ENCODE results near the gene ZC3H4.
A peak's percentile ranks its signal among the peaks of the same experiment; 100 is the strongest.
"Not testable (repeated sequence)": the region's sequence is repeated elsewhere in the genome, so short reads cannot be mapped to it uniquely, and the experiment has no call there.

Gene ZC3H4

GRCh38 chr19:47078351-47078750, 35.2 kb downstream of the ZC3H4 start:
- DNase-seq = not testable (repeated sequence)

DNA sequence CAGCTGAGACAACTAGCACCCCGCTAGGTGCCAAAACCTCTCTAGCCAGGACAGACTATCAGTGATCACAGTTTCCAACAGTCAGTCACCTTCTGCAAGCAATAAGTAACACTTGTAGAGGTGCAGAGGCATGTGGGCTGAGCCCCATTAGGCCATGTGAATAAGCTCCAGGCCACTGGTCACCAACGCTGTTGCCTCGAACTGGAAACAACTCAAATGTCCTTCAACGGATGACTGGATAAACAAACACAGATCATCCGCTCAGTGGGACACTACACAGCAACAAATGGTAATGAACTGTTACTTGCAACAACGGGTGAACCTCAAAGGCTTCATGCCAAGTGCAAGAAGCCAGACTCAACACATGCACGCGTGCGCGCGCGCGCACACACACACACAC, 37.6 kb downstream of the ZC3H4 start:
- no peak for DNase-seq

GRCh38 chr19:47075179-47075810, 38.3 kb downstream of the ZC3H4 start:
- DNase-seq = no peak

DNA sequence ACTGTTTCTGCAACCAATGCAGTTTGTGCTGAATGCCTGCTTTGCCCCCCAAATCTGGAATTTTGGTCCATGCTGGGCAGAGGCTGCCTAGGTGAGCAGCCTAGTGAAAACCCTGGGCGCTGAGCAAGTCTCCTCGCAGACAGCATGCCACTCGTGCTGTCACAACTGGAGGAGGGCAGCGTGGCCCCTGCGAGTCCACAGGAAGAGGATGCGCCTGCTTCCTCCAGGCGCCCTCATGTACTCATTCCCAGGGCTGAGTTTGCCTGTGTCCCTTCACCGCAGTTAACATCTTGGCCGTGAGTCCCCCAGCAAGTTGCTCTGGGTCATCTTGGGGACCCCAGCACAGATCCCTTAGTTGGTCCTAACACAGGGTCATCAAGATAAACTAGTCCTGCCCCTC, 39.0 kb downstream of the ZC3H4 start:
- DNase-seq = no peak

DNA sequence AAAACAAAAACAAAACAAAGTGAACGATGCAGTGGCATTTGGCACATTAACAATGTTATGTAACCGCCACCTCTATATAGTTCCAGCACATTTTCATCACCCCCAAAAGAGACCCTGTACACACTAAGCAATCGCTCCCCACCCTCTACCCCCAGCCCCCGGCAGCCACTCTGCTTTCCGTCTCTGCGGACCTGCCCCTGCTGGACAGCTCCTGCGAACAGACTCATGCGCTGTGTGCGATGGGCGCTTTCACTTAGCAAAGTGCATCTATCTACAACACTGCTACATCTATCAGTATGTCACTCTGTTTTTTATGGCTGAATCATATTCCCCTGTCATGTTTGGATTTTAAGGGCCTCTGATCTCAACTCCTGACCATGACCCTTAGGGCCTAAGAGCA, 40.0 kb downstream of the ZC3H4 start:
- DNase-seq = no peak

- DNase-seq = no peak
Measured at GRCh38 chr19:47072323-47072722, 41.3 kb downstream of the ZC3H4 start.

GRCh38 chr19:47071731-47072130, 41.8 kb downstream of the ZC3H4 start:
- no peak for DNase-seq

DNA sequence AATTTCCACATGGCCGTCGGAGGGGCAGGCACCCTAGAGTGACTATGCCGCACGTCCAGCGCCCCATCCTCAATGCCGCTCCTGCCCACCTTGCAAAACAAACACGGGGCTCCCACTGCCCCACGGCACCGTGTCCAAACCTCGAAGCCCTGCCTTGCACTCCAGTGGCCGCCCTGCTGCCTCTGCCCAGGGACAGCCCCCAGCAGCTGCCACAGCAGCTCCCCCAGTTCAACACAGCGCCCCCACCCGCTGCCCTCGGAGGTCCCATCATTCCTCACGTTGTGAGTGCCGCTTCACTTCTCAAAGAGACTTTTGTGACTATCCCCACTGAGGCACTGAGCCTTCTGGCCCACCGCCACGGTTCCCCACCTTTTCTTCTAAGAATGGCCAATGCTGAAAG, 42.8 kb downstream of the ZC3H4 start:
- no peak for DNase-seq

DNA sequence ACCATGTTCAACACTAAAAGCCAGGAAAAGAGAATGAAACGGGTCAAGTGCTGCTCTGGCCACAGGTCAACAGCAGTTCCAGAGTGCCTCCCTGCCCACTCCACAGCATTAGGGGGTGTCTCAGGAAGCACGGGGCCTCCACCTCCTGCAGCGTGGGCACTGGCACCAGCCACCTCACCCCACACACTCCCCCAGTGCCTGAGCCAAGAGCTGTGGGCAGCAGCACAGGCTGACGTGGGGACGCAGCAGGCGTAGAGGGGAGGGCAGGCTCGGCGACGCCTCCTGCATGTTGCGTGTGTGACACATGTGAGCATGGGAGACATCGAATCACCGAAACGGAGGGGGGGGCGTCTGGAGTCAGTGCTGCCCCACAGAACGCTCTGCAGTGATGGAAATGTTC, 43.8 kb downstream of the ZC3H4 start:
- DNase-seq = no peak

- DNase-seq = no peak
Measured at GRCh38 chr19:47068876-47069406, 44.6 kb downstream of the ZC3H4 start.

DNA sequence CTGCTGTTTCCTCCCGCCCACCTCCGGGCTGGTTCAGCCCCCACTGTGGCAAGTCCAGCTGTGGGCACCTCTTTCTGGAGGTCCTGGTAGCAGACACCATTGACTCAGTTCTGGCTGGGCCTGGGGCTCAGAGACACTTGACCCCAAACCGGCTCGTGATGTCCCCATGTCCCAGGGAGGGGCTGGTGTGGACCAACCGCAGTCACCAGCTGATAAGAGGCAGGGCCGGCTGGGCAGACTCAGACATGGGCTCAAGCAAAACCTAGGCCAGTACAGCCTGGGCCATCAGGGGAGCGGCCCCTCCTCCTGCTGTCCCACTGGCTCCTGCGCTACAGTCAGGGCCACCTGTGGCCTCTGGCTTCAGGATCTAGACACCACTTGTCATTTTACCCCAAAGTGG, 45.3 kb downstream of the ZC3H4 start:
- DNase-seq = no peak

DNA sequence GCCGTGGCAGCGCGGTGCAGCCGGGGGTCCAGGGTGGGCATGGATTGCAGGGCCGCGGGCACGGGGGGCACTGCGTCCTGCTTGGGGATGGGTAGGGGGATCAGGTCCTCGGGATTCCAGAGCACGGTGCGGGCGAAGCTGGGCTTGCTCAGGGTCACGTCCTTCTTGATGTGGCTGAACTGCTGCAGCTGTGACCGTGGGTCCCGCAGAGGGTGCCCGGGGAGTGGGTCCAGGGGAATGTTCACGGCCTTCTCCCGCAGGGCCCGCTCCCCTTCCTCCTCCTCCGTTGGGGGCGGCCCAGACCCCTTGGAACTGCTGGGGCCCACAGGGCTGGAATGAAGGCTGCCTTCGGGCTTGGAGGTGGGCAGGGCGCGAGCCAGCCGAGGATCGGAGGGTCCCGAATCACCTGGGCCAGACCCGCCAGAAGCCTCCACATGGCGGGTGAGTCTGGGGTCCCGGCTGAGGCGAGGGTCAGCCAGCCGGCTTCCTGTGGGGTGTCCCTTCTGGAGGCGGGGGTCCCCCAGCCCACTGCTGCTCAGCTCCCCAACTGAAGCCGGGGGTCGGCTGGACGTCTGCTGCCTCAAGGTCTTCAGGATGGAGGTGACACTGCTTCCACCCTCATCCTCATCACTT, 46.2 kb downstream of the ZC3H4 start:
- no peak for DNase-seq

- DNase-seq = no peak
Measured at GRCh38 chr19:47066376-47067214, 47.0 kb downstream of the ZC3H4 start.

DNA sequence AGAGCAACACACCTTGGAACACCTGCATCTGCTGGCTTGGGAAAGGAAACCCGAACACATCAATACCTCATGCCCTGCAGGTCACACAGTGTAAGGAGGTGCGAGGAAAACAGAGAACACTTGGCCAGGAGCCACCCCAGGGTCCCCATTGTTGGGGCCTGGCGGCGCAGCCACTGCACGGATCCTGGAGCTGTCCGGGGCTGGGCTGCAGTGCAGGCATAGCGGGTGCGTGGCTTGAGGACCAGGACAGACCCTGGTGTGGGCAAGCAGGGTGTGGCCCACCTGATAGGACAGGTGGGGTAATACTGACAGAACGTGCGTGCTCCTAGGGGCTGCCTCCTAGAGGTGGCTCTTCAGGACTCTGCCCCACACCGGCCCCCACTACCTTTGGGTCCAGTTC, 48.3 kb downstream of the ZC3H4 start:
- no peak for DNase-seq

DNA sequence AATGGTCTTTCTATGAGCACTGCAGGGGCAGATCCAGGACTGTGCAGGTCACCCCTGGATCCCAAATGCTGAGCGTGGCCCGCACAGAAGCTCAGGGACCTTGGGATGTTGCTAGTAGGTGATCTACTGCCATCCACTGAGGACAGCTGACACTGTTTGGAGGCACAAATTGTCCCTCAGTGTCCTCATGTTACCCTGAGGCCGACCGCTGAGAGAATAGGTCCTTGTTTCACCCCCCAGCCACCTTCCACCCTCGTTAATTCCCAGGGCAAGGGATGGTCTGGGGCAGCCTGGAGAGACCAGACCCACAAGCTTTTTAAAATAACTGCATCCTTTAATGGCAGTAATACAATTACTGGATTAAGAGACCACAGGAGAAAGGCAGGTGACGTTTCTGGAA, 49.7 kb downstream of the ZC3H4 start:
- DNase-seq = no peak

DNA sequence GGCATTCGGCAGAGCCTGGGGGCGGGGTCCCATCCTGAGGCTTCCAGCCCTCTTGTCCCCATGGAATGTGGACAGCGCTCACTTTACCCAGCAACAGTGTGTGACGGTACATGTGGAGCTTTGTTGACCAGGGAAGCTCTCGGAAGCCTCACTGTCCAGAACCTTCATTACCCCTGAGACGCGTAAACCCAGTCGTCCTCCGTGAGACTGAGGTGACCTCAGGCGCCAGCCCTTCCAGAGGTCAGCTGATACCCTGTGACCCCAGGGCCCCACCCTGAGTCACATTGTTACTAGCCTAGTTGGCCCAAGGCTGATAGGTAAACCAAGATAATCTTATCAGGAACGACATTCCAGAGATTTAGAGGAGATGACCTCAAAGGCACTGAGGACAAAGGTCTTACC, 55.0 kb downstream of the ZC3H4 start:
- no peak for DNase-seq

DNA sequence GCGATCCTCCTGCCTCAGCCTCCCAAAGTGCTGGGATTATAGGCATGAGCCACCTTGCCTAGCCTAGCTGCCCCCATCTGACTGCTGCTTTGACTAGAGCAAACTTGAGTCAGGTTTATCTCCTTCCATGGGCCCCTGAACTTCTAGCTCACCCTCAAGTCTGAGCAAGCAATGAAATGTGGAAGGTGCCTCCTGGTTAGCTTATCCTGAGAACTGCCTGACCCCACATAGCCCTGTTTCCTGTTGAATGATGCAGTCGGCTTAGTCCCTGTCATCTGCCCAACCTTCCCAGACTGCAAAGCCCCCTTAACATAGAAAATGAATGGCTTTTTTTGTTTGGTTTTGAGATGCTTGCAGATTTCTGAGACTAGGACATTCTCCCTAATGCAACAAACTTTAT, 56.2 kb downstream of the ZC3H4 start:
- DNase-seq = no peak

GRCh38 chr19:47056411-47056810, 57.2 kb downstream of the ZC3H4 start:
- DNase-seq = no peak

- DNase-seq = not testable (repeated sequence)
Measured at GRCh38 chr19:47050562-47050961, 63.0 kb downstream of the ZC3H4 start.

DNA sequence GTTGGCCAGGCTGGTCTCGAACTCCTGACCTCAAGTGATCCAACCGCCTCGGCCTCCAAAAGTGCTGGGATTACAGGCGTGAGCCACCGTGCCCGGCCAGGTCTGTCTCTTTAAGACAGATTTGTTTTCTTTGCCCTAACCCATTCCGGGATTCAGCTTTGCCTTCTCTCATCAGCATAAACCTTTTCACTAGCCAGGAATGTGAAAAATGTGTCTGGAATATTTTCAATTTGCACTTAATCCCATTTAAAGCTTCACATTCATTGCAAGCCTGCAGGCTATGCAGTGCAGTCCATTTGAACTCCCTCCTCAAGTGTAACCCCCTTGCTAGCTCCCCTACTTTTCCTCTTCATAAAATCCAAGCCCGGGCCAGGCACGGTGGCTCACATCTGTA, 64.3 kb downstream of the ZC3H4 start:
- DNase-seq = no peak

DNA sequence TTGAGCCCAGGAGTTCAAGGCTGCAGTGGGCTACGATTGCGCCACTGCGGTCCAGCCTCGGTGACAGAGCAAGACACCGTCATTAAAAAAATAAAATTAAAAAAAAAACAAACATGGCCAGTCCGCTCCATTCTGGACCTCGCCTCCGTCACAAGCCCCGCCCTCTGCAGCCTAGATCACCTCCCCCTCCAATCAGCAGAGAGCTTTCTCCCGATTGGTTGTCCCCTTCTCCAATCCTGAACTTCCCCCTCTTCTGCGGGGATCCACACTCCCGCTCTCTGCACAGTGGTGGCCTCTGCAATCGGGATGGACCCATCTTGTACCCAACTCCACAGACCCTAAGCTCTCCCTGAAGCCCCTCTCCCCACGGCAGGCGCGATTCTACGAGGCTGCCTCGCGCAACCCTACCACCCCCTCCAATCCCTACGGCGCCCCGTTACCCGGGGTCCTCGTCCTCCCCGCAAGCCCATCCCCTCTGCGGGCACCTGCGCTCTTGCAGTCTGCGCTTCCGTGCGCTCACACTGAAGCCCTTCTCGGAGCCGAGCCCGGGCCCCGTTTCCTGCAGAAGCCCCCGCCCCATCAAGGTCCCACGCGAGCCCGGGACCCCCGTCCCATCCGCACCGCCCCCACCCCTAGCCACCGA, 65.7 kb downstream of the ZC3H4 start:
- DNase-seq = peak; percentile 50 to 55

DNA sequence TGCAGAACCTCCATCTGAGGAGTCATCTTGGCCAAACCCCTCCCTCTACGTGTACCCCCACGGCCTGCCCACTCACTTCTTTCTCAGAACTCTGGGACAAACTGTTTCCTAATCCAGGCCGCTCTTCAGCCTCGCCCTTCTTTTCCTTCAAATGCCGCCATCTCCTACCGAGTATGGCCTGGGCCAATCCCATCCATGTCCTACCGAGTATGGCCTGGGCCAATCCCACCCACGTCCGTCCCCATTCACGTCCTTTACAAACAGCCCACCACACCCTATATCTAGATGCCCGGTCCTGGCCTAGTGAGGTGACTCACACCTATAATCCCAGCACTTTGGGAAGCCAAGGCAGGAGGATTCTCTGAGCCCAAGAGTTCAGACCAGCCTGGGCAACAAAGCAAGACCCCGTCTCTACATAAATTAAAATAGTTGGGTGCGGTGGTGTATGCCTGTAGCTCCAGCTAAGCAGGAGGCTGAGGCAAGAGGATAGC, 66.3 kb downstream of the ZC3H4 start:
- DNase-seq = no peak

- no peak for DNase-seq
Measured at GRCh38 chr19:47045867-47046470, 67.6 kb downstream of the ZC3H4 start.
